GM18511 (cell line): ENCODE results near the gene RMDN2.

Experiments used
- ATAC-seq: cut with Tn5 transposase; IDR thresholded peaks from one replicate; pipeline ENCODE4 v1.9.1; 2021; ENCODE audit warnings: mild to moderate bottlenecking, moderate library complexity; ENCODE audit not compliant: unreplicated experiment

The RMDN2 gene

GRCh38 chr2:37897511-37897910 is 27.6 kb upstream of the RMDN2 start:
- ATAC-seq: no peak

GRCh38 chr2:37898448-37898847 is 26.6 kb upstream of the RMDN2 start:
- ATAC-seq: no peak

DNA sequence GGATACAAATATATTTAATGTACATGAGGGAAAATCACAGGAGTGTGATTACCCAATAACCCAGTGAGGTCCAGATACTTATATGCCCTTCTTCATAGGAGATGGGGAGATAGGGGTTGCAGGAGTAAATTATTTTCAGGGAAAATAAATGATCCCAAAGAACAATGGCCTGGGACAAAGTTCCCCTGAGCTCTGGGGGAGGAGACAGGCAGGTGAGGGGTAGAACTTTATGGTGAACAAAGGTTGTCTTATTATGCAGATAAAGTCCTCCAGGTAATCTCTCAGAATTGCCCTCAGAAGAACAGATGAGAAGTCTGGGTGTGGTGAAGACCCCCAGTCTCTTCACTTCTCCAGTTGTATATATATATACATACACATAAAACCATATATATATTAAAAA is 22.1 kb upstream of the RMDN2 start:
- ATAC-seq: no peak

GRCh38 chr2:37904425-37904824 is 20.7 kb upstream of the RMDN2 start:
- no peak for ATAC-seq

DNA sequence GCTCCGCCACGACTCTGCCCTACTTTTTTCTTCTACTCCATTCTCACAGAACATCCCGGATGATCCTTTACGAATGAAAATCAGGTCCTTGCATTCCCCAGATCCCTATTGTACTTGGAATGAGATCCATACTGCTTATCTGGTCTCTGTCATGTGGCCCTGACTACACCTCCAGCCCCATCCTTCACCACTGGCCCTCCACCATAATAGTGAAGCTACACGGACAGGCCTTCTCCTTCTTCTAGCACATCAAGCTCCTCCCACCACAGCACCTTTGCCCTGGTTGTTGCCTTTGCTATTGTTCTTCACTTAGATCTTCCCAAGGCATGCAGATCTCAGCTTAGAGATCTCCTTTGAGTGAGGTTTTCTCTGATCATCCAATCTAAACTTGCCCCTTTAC is 20.1 kb upstream of the RMDN2 start:
- no peak for ATAC-seq

GRCh38 chr2:37906131-37906530 is 19.0 kb upstream of the RMDN2 start:
- no peak for ATAC-seq

DNA sequence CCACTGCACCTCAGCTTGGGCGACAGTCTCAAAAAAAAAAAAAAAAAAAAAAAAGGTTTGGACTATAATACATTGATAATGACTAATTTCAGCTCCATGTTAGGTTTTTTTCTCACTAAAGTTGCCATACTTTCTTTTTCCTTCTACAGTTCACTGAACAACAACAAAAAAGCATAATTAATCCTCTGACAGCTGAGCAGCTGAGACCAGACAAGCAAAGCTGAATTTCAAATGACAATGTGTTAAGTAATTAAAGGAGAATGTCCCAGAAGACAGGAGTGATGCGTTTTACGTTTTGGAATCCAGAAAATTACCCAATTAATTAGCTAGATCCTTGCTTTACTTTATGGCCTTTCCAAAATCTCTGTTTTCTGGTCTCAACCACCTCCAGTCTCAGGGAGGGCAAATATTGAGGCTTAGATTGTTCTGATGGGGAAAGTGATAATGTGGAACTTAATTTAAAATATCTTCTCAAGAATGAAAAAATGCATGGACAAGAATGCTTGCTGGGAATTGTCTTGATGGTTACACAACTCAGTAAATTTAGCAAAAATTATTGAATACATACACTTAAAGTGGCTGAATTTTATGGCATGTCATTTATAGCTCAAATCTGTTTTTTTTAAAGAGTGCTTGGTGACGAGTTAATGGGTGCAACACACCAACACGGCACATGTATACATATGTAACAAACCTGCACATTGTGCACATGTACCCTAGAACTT is 17.4 kb upstream of the RMDN2 start:
- no peak for ATAC-seq

DNA sequence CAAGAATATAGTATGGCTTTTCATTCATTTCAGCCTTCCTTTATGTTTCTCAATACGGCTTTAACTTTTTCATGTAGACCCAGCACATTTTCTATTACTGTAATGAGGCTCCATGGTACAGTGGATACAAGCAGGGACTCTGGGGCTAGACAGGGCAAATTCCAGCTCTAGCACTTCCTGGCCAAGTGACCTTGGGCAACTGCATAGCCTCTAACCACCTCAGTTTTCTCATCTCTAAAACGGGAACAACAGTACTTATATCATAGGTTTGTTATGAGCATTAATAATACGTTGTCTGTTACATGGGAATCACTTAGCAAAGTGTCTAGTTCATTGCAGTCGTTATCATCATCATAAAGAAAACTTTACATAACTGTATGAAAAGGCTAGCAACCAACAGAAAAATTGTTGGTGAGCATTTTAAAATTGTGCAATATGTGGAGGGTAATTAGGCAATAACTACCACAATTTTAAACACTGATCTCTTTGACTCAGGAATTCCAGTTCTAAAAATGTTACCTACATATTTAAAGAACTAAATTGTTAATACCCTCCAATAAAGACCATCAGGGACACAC is 13.7 kb upstream of the RMDN2 start:
- no peak for ATAC-seq

GRCh38 chr2:37912056-37912455 is 13.0 kb upstream of the RMDN2 start:
- ATAC-seq: no peak

GRCh38 chr2:37912616-37913015 is 12.5 kb upstream of the RMDN2 start:
- no peak for ATAC-seq

DNA sequence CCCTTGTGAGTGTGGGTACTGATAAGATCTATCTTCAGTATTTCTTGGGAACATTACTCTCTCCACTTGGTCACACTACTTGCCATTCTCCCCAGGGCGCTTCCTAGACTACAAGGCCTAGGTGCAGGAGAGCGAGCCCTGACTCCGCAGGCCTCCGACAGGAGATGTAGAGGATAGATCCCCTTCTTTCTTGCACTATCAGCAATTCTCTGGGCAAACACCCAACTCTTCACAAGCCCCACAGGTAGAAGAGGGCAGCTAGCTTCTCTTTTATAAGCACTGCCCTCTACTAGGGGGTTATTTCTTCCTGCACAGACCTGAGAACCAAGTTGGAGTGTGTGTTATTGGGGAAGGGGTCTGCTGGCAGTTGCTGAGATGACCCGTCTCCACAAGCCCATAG is 10.7 kb upstream of the RMDN2 start:
- no peak for ATAC-seq

GRCh38 chr2:37915773-37916172 is 9.3 kb upstream of the RMDN2 start:
- ATAC-seq: no peak

GRCh38 chr2:37916512-37917082 is 8.5 kb upstream of the RMDN2 start:
- no peak for ATAC-seq

DNA sequence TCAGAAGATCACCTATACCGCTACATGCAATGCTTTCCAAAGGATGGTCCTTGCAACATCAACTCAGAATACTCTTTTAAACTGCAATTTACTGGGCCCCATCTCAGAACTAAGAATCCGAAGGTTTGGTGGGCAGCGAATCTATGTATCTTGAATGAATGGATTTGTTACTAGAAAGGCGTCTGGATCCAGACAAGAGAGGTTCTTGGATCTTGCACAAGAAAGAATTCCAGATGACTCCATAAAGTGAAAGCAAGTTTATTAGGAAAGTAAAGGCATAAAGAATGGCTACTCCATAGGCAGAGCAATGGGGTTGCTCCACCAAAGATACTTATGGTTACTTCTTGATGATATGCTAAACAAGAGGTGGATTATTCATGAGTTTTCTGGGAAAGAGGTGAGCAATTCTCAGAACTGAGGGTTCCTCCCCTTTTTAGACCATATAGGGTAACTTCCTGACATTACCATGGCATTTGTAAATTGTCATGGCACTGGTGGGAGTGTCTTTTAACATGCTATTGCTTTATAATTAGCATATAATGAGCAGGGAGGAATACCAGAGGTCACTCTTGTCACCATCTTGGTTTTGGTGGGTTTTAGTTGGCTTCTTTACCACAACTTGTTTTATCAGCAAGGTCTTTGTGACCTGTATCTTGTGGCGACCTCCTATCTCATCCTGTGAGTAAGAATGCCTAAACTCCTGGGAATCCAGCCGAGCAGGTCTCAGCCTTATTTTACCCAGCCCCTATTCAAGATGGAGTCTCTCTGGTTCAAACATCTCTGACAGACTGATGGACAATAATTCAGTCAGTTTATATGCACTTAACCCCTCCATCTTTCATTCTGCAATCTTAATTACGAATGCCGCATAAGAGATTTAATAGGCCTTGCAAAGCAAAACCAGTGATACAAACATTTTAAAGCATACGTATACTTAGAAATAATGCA is 7.5 kb upstream of the RMDN2 start:
- no peak for ATAC-seq

DNA sequence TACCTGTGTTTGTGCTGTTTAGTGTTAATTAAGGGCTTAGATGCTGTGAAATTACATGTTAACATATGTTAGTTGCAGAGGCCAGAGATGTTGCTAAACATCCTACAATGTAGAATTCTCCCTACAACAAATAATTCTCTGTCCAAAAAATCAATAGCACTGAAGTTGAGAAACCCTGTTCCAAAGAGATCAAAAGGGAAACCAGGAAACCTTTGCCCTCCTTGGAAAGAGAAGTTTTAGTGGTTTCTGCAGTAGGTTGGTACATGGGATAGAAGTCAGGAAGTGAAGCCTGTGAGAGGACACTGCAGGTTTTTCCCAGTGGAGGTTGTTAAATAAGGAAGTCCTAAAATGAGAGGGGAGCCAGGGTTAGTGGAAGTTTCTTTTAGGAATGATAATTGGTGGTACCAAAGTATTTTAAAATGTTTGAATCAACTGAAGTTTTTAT is 6.3 kb upstream of the RMDN2 start:
- no peak for ATAC-seq

GRCh38 chr2:37919631-37920032 is 5.5 kb upstream of the RMDN2 start:
- no peak for ATAC-seq

DNA sequence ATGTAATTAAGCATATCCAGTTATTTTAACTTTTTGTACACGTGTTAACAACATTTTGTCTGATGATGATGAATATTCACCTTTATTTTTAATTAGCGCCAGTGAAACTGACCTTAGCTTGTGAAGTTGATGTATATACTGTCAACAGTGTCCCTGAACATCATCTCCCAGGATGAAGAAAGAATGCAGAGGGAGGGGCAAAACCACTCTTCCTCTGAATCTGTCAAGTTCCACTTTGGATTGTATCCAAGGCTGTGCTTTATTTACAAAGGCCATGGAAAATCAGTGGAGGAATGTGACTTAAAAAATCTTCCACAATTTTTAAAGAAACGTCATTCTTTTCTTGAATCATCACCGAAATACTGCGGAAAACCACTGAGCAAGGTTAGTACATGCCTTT is 4.5 kb upstream of the RMDN2 start:
- no peak for ATAC-seq

- no peak for ATAC-seq
These were observed 3.3 kb upstream of the RMDN2 start for GRCh38 chr2:37921781-37922180.

DNA sequence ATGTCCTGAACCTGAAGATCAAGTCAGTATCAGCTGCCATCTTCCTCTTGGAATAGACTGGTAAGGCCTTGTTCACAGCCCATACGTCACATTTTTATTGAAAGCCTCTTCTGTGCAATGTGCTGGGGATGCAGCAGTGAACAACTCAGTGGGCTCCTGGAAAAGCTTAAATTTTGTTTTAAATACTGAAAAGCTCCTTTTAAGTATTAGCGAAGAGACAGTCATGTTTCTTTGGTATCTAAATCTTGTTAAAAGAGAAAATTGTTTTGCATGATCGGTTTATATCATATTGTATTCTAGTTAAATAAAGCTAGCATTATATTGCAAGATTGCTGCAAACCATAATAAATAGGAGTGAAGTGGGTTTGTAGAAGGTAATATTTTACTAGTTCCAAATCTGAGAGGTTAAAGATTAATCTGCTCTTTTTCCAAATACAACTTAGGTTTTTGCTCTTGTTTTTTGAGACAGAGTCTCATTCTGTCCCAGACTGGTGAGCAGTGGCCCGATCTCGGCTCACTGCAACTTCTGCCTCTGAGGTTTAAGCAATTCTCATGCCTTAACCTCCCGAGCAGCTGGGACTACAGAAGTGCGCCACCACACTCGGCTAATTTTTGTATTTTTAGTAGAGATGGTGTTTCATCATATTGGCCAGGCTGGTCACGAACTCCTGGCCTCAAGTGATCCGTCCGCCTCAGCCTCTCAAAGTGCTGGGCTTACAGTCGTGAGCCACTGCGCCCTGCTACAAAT is 1.6 kb upstream of the RMDN2 start:
- no peak for ATAC-seq

DNA sequence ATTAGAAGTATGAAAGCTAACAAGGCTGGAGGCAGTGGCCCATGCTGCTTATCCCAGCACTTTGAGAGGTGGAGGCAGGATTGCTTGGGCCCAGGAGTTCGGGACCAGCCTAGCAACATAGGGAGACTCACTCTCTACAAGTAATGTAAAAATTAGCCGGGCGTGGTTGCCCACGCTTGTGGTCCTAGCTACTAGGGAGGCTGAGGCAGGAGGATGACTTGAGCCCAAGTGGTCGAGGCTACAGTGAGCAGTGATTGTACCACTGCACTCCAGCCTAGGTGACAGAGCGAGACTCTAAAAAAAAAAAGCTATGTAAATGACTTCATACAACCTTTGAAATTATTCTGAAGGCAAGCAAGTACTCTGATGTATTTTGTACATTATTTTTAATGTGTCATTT is 1.5 kb downstream of the RMDN2 start:
- ATAC-seq: no peak

GRCh38 chr2:37928377-37928776 is 3.3 kb downstream of the RMDN2 start:
- ATAC-seq: no peak
